Adrenal gland (tissue), 12 donors: ENCODE data around the gene SDHAF4. TPM values are rescaled to one million over a fixed set of nuclear protein-coding genes. Genes with fewer than 3 reads are reported as not detected.
"Not testable (repeated sequence)": the region's sequence is repeated elsewhere in the genome, so short reads cannot be mapped to it uniquely, and the experiment has no call there.

Experiments used
- DNase-seq, 7 donors: peaks; one replicate each; pipeline ENCODE4 v3.0.0-alpha.2; 2019 to 2020
- H3K27ac ChIP-seq, 5 donors: fragments of 200-600 bp; sonication (generic) in 4 of 5; 1 replicate in 3 of 5; 2 replicates in 2 of 5; pipeline versions ENCODE4 v1.5.1 to v1.8.0; 2016 to 2020; ENCODE audit warnings: mild to moderate bottlenecking in 1 of 5
- H3K27me3 ChIP-seq: fragments of 200-600 bp; 2 replicates; pipeline ENCODE4 v1.8.0; 2021
- H3K36me3 ChIP-seq, 2 donors: fragments of 200-600 bp; replicated peaks in 1 of 2; 1 replicate in 1 of 2; 2 replicates in 1 of 2; pipeline versions ENCODE4 v1.5.1 to v1.8.0; 2018 to 2022
- H3K4me1 ChIP-seq, 2 donors: fragments of 200-600 bp; replicated peaks in 1 of 2; 1 replicate in 1 of 2; 2 replicates in 1 of 2; pipeline versions ENCODE4 v1.5.1 to v1.8.0; 2018 to 2021
- H3K4me3 ChIP-seq, 4 donors: fragments of 200-600 bp; sonication (generic) in 3 of 4; one replicate each; pipeline ENCODE4 v1.5.1; 2016 to 2018
- H3K9me3 ChIP-seq, 3 donors: fragments of 200-600 bp; sonication (generic) in 1 of 3; replicated peaks in 1 of 3; 1 replicate in 2 of 3; 2 replicates in 1 of 3; pipeline versions ENCODE4 v1.5.1 to v1.8.0; 2016 to 2021
- CTCF ChIP-seq, 6 experiments: fragments of 450-650 bp in 4 of 6; fragments of 200-600 bp in 2 of 6; sonication (generic) in 1 of 6; IDR thresholded peaks; 1 replicate in 5 of 6; 2 replicates in 1 of 6; pipeline versions ENCODE4 v1.5.1 to v1.8.0; 2016 to 2021; ENCODE audit warnings: antibody characterized with exemption in 6 of 6, mild to moderate bottlenecking in 2 of 6, moderate library complexity in 1 of 6
- POLR2A ChIP-seq, 2 donors: fragments of 450-650 bp; IDR thresholded peaks; one replicate each; pipeline ENCODE4 v1.6.1; 2017; ENCODE audit warnings: antibody characterized with exemption in 2 of 2, mild to moderate bottlenecking in 2 of 2, moderate library complexity in 1 of 2
- WGBS, 4 donors: extraction: QIAGEN DNeasy Blood & Tissue Kit in 2 of 4; methylation state at CpG; one replicate each; pipeline versions ENCODE4 v1.1.5 to v1.1.7; 2013 to 2017; 5-methylcytosine and 5-hydroxymethylcytosine counted together
- intact Hi-C, 2 donors: fragments of 100-400 bp; cut with DNase I; formaldehyde crosslinking; loops; one replicate each; pipeline versions ENCODE4 v1.14.1 to v1.15.0; 2022 to 2023
- polyA plus RNA-seq, 3 donors: library from polyadenylated mRNA; stranded (reverse); fragments of 200-250 nt in 2 of 3; fragments of 350-450 nt in 1 of 3; fragmentation: Illumina TruSeq in 1 of 3; extraction: RNeasy Lipid Tissue Mini Kit (QIAGEN cat#74804) in 1 of 3; gene quantifications; one replicate each; pipeline ENCODE4 v1.2.3, GENCODE V29; 2013 to 2014
- total RNA-seq, 9 donors: library from RNA; depleted of rRNA in 4 of 9; stranded (reverse); fragments of >200 nt in 4 of 9; fragments of 120-200 nt in 1 of 9; fragmentation: NEBNext Ultra II Directional in 1 of 9; extraction: Animal tissue kit (Norgen Biotek cat#: 25700) in 1 of 9; gene quantifications; one replicate each; pipeline versions ENCODE4 v1.1.0 to v1.2.4, GENCODE V29; 2013 to 2023
- donor health status: healthy with polysubstance abuse.
- donor health status: Bipolar disorder and iron deficiency.
- donor health status: DM: yes; HTN: yes; CAD: no.
- donor health status: DM: no; HTN: no; CAD: no.
- donor health status: DM: no; HTN: no; CAD: no.
- donor health status: DM: yes; HTN: yes; CAD: no.

The SDHAF4 gene
- total and polyA plus RNA-seq, 12 donors, result 4.2 to 47.2 (median 16.9) TPM

DNA sequence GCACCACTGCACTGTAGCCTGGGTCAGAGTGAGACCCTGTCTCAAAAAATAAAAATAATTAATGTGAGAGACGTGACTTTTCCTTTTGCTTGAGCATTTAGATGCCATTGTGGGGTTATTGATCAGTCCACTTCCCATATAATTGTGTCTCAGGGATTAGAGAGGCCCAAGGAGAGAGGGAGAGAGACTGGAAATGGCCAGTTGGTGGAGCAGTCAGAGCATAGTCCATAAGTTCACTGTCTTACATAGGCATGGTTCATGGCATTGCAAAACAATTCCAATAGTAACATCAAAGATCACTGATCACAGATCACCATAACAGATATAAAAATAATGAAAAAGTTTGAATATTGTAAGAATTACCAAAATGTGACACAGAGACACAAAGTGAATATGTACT lies 15.2 kb upstream of the SDHAF4 start:
- Histone ChIP-seq H3K4me3 (no peak overlapping the region), H3K9me3 (peaks cover 0 to 5% (median 0%) of the 10 kb centered on the region in 3 donors), H3K27ac (no peak overlapping the region), H3K36me3 (no peaks in the 10 kb centered on the region), H3K27me3 (no peaks in the 10 kb centered on the region), H3K4me1 (no peaks in the 10 kb centered on the region)
- no peak for DNase-seq
- TF ChIP-seq CTCF (IDR thresholded peaks at IDR 0.05) (no peak), POLR2A (IDR thresholded peaks at IDR 0.05) (no peak)
- WGBS, 4 donors, result 91 to 100% (median 92%) methylated on average over 1 of the region's 1 CpG
- intact Hi-C loops, result no loop called here

- H3K4me3 ChIP-seq, H3K9me3 ChIP-seq, intact Hi-C loops, H3K27me3 ChIP-seq, DNase-seq, H3K36me3 ChIP-seq, H3K27ac ChIP-seq, H3K4me1 ChIP-seq: not testable (repeated sequence)
- 84 to 93% (median 87%) methylated on average over 13 of the region's 13 CpGs for WGBS, 4 donors
Measured at GRCh38 chr6:70552286-70552940, 14.3 kb upstream of the SDHAF4 start.

DNA sequence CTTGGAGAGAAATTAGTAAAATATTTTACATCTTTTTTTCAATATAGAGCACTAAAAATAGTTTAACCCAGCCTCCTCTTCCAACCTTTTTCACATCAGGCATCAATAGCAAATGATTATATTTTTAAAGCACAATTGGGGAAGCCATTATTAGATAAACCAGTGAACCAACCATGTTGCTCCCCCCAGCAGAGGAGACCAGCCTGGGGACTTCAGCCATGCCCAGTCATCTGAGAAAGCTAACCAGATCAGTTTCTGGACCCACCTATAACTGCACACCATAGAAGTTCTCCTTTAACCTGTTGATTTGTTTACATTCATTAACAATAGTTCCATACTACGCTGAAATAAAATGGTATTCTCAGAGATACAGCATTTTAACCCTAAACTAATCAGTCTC lies 13.8 kb upstream of the SDHAF4 start:
- H3K4me3 ChIP-seq, result no peak overlapping the region
- no peak for TF ChIP-seq POLR2A (IDR thresholded peaks at IDR 0.05)
- TF ChIP-seq CTCF (IDR thresholded peaks at IDR 0.05), result no peak
- no peaks in the 10 kb centered on the region for H3K27me3 ChIP-seq
- H3K9me3 ChIP-seq, result no peaks in the 10 kb centered on the region
- 92 to 100% (median 94%) methylated on average over 1 of the region's 1 CpG for whole genome bisulfite sequencing, 4 donors
- no peaks in the 10 kb centered on the region for H3K36me3 ChIP-seq
- H3K4me1 ChIP-seq, result no peaks in the 10 kb centered on the region
- intact Hi-C loops, result no loop called here
- DNase-seq, result no peak
- no peak overlapping the region for H3K27ac ChIP-seq

DNA sequence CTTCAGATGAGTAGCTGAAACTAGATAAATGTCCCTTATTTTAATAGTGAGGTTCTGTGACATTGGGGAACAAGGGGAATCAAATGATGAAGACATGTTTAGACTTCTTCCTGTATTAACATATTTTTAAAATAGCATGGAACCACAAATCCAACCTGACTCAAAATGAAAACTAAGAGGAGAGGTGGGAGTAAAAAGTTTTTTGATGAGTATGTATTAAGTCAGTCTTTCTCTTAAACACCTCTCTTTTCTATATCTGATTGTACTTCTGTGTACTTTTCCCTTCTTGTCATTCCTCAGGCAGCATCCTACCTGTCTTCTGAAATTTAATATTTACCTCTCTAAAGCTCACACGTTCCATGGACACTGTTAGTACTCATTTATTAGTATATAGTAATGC lies 8.7 kb upstream of the SDHAF4 start:
- no peak for TF ChIP-seq CTCF (IDR thresholded peaks at IDR 0.05)
- no peak for TF ChIP-seq POLR2A (IDR thresholded peaks at IDR 0.05)
- no peak overlapping the region for H3K27ac ChIP-seq
- H3K4me3 ChIP-seq, result no peak overlapping the region
- DNase-seq, result no peak
- intact Hi-C loops, result no loop called here
- no peaks in the 10 kb centered on the region for H3K4me1 ChIP-seq
- H3K27me3 ChIP-seq, result no peaks in the 10 kb centered on the region
- WGBS, 4 donors, result 92 to 98% (median 95%) methylated on average over 1 of the region's 1 CpG
- H3K9me3 ChIP-seq, result no peaks in the 10 kb centered on the region
- H3K36me3 ChIP-seq, result no peaks in the 10 kb centered on the region

- not testable (repeated sequence) for H3K27me3 ChIP-seq, DNase-seq, H3K27ac ChIP-seq, H3K4me3 ChIP-seq, H3K9me3 ChIP-seq, H3K36me3 ChIP-seq
- 86 to 96% (median 94%) methylated on average over 2 of the region's 2 CpGs for WGBS, 4 donors
- intact Hi-C loops, result loop anchor here in 1 of 2 donors (10.0 kb wide), 1 partner anchor 122 kb away; no protein-coding TSS in a partner anchor
- peaks cover 8 to 13% of the 10 kb centered on the region in 2 donors for H3K4me1 ChIP-seq
Measured at GRCh38 chr6:70562401-70562800, 4.3 kb upstream of the SDHAF4 start.
